SK-N-MC (cell line): ENCODE results near the gene CASQ2.

Experiments
- EZH2 ChIP-seq: fragments of 200-600 bp; sonication (generic); IDR thresholded peaks from one replicate; pipeline ENCODE4 v1.6.1; 2017; ENCODE audit warnings: antibody characterized with exemption
- FOXP2 ChIP-seq: optimal IDR thresholded peaks from 2 replicates; pipeline ENCODE3; 2011; ENCODE audit warnings: mild to moderate bottlenecking, moderate library complexity; ENCODE audit not compliant: insufficient read depth; ENCODE audit errors: extremely low read length, control extremely low read depth
- POLR2AphosphoS5 ChIP-seq: IDR thresholded peaks from 2 replicates; pipeline ENCODE4 v1.6.1; 2012; ENCODE audit warnings: mild to moderate bottlenecking, low read depth, low read length, borderline replicate concordance

- TF ChIP-seq POLR2AphosphoS5: no peak
- TF ChIP-seq EZH2: no peak
- TF ChIP-seq FOXP2: no peak
These were observed 107.4 kb downstream of the CASQ2 start for GRCh38 chr1:115661157-115661556.
